GM12891 (cell line): Measurements from ENCODE around the gene ZNF582.
A peak's percentile ranks its signal among the peaks of the same experiment; 100 is the strongest.
"Not testable (repeated sequence)": the region's sequence is repeated elsewhere in the genome, so short reads cannot be mapped to it uniquely, and the experiment has no call there.

ENCODE experiments used
- DNase-seq: peaks from one replicate; pipeline ENCODE4 v3.0.0; 2011; ENCODE audit warnings: low spot score; ENCODE audit not compliant: insufficient read length
- FAIRE-seq: peaks from 2 replicates; lab custom pipeline; 2011; peaks lifted over from hg19 to GRCh38; lab: Jason Lieb, UNC
- PAX5 ChIP-seq: IDR thresholded peaks from 2 replicates; pipeline ENCODE4 v1.6.1; 2011; ENCODE audit warnings: low read length, moderate library complexity, mild to moderate bottlenecking; ENCODE audit not compliant: insufficient read depth, severe bottlenecking
- POLR2A ChIP-seq: IDR thresholded peaks from 2 replicates; pipeline ENCODE4 v1.6.1; 2011; ENCODE audit warnings: low read depth, low read length, control low read depth
- POLR2AphosphoS5 ChIP-seq: IDR thresholded peaks from 2 replicates; pipeline ENCODE4 v1.6.1; 2011; ENCODE audit warnings: low read depth, low read length, control low read depth
- POU2F2 ChIP-seq: IDR thresholded peaks from 2 replicates; pipeline ENCODE4 v1.6.1; 2011; ENCODE audit warnings: low read depth, mild to moderate bottlenecking, control low read depth, low read length, moderate library complexity
- SPI1 ChIP-seq: IDR thresholded peaks from 2 replicates; pipeline ENCODE4 v1.6.1; 2011; ENCODE audit warnings: low read depth, low read length, control low read depth
- TAF1 ChIP-seq: IDR thresholded peaks from 2 replicates; pipeline ENCODE4 v1.6.1; 2011; ENCODE audit warnings: low read depth, low read length, control low read depth

The ZNF582 gene

GRCh38 chr19:56351208-56351607, 42.1 kb downstream of the ZNF582 start:
- FAIRE-seq (no peak), DNase-seq (no peak)
- no peak for TF ChIP-seq POLR2AphosphoS5
- TF ChIP-seq POLR2A: no peak
- TF ChIP-seq POU2F2: no peak
- no peak for TF ChIP-seq PAX5
- no peak for TF ChIP-seq SPI1
- no peak for TF ChIP-seq TAF1

DNA sequence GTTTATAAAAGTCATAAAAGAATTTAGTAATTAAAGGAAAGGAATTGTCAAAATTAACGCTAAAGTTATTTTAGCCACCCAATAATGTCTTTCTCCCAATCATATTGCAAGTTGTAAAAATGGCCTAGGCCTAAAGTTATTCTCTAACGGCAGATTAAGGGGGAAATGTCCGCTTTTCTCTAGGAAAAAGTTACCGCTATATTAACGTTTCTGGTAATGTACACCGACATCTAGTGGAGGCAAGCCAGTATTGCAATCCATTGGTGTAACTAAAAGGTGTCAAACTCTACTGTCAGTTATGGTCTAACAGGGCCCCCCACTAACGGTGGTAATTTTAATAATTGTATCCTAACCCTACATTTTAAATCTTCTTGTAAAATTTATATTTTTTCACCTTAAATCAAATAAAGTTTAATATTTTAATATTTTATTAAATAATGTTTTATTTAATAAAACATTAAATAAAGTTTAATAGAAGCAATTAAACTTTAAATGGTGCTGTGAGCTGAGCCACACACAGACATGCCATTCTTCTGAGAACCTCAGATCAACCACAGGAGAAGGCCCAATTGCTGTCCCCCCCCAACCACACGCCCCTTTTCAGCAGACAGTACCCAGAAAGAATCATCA, 42.8 kb downstream of the ZNF582 start:
- DNase-seq: no peak
- TF ChIP-seq POU2F2 (no peak), POLR2A (no peak), PAX5 (no peak), TAF1 (no peak)

DNA sequence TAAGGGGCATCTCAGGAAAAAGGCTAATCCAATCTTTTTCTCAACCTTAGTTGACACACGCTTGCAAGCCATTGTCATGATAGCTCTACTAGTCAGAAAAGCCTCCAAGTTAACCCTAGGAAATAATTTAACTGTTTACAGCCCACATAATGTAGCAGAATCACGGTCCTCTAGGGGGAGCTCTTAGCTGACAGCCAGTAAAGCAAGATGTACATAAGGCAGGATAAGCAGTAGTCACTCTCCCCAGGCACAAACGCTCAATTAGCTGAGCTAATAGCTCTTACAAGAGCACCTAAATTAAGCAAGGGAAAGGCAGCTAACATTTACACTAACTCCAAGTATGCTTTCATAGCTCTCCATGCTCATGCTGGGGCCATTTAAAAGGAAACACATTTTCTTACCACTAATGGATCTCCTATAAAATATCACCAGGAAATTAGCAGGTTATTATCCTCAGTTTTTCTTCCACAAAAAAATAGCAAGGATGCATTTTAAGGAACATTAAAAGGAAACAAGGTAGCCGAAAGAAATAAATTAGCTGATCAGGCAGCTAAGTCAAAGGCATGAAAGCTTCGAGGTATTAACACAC, 45.0 kb downstream of the ZNF582 start:
- TF ChIP-seq TAF1 (no peak), POLR2A (no peak), PAX5 (no peak)
- no peak for DNase-seq
- peak; percentile 62 for FAIRE-seq

More for the DNA sequence above, 42.8 kb downstream of the ZNF582 start:
- peak; percentile 65 for FAIRE-seq

GRCh38 chr19:56347163-56347778, 46.1 kb downstream of the ZNF582 start:
- FAIRE-seq (no peak), DNase-seq (no peak)
- TF ChIP-seq POU2F2 (no peak), SPI1 (no peak), TAF1 (no peak), POLR2AphosphoS5 (no peak), POLR2A (no peak), PAX5 (no peak)

- DNase-seq: no peak
- TF ChIP-seq PAX5 (no peak), POLR2A (no peak), SPI1 (no peak), POU2F2 (no peak), TAF1 (no peak), POLR2AphosphoS5 (no peak)
- no peak for FAIRE-seq
Measured at GRCh38 chr19:56341948-56342347, 51.4 kb downstream of the ZNF582 start.

DNA sequence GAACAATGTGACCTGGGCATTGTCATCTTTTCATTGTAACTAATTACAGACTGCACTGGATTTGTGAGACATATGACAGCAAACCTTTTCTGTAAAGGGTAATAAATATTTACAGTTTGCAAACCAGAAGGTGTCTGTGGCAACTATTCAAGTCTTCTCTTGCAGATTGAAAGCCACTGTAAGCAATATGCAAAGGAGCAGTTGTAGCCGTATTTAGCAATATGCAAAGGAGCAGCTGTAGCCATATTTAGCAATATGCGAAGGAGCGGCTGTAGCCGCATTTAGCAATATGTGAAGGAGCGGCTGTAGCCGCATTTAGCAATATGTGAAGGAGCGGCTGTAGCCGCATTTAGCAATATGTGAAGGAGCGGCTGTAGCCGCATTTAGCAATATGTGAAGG, 54.3 kb downstream of the ZNF582 start:
- FAIRE-seq, DNase-seq: not testable (repeated sequence)

DNA sequence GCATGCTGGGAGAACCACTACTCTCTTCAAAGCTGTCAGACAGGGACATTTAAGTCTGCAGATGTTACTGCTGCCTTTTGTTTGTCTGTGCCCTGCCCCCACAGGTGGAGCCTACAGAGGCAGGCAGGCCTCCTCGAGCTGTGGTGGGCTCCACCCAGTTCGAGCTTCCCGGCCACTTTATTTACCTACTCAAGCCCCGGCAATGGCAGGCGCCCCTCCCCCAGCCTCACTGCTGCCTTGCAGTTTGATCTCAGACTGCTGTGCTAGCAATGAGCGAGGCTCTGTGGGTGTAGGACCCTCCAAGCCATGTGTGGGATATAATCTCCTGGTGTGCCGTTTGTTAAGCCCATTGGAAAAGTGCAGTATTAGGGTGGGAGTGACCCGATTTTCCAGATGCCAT, 56.3 kb downstream of the ZNF582 start:
- not testable (repeated sequence) for FAIRE-seq, DNase-seq

DNA sequence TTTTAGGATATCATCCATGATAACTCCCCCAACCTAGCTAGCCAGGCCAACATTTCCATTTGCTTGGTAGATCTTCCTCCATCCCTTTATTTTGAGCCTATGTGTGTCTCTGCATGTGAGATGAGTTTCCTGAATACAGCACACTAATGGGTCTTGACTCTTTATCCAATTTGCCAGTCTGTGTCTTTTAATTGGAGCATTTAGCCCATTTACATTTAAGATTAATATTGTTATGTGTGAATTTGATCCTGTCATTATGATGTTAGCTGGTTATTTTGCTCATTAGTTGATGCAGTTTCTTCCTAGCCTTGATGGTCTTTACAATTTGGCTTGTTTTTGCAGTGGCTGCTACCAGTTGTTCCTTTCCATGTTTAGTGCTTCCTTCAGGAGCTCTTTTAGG, 58.0 kb downstream of the ZNF582 start:
- not testable (repeated sequence) for FAIRE-seq

GRCh38 chr19:56333506-56333905, 59.8 kb downstream of the ZNF582 start:
- FAIRE-seq: peak; percentile 76
- DNase-seq: no peak

More for the DNA sequence above, 58.0 kb downstream of the ZNF582 start:
- not testable (repeated sequence) for DNase-seq

More at GRCh38 chr19:56333506-56333905, 59.8 kb downstream of the ZNF582 start:
- TF ChIP-seq POU2F2 (no peak), PAX5 (no peak), SPI1 (no peak), TAF1 (no peak)
